ENCODE measurements around the gene LAS1L.

- TF ChIP-seq CTCF (IDR thresholded peaks at IDR 0.05; ENCODE audit: low read depth, low read length, poor library complexity, severe bottlenecking): no peak
- TF ChIP-seq EZH2phosphoT487 (IDR thresholded peaks at IDR 0.05; ENCODE audit: borderline replicate concordance, low read length): no peak
These were observed 48.0 kb upstream of the LAS1L start for GRCh38 chrX:65582450-65583082.
